ENCODE measurements around the gene HAUS7.

HAUS7 gene

GRCh38 chrX:153476666-153477363 lies 6.4 kb upstream of the HAUS7 start (continued):
- TF ChIP-seq ZBTB17 (tag by site-specific recombination; IDR thresholded peaks at IDR 0.05) = peak; percentile 49; the same call in 1 of the 2 replicates
- no peak for TF ChIP-seq ZNF701 (tag by site-specific recombination; IDR thresholded peaks at IDR 0.05)
- no peak for TF ChIP-seq KLF1 (tag by site-specific recombination; IDR thresholded peaks at IDR 0.05)
- TF ChIP-seq ZNF174 (tag by site-specific recombination; IDR thresholded peaks at IDR 0.05) = no peak
- TF ChIP-seq BCL11B (tag by site-specific recombination; IDR thresholded peaks at IDR 0.05; ENCODE audit: low read depth) = no peak
- TF ChIP-seq ZNF677 (tag by site-specific recombination; IDR thresholded peaks at IDR 0.05) = no peak
- TF ChIP-seq KLF10 (tag by site-specific recombination; IDR thresholded peaks at IDR 0.05) = no peak
- TF ChIP-seq ZNF280C (tag by site-specific recombination; IDR thresholded peaks at IDR 0.05) = no peak
- no peak for TF ChIP-seq ZFP69B (tag by site-specific recombination; IDR thresholded peaks at IDR 0.05)

GRCh38 chrX:153475751-153476281 lies 5.4 kb upstream of the HAUS7 start:
- ChIA-PET POLR2A (no interaction called here), CTCF (interaction anchor here (0.6 to 8.6 kb wide), 5 partner anchors 15 to 1255 kb away, joined by 3 to 89 read pairs (median 8); no protein-coding TSS in a partner anchor)
- TF ChIP-seq SCRT1 (tag by site-specific recombination; IDR thresholded peaks at IDR 0.05; ENCODE audit: borderline replicate concordance) (no peak), ZFHX2 (tag by site-specific recombination; conservative IDR thresholded peaks at IDR 0.05) (peak; percentile 23; the same call in 1 of the 2 replicates), ZNF114 (tag by site-specific recombination; IDR thresholded peaks at IDR 0.05) (no peak), ZNF214 (tag by site-specific recombination; IDR thresholded peaks at IDR 0.05; ENCODE audit: borderline replicate concordance) (no peak), KLF7 (tag by site-specific recombination; IDR thresholded peaks at IDR 0.05; ENCODE audit: borderline replicate concordance) (no peak), ZNF23 (tag by site-specific recombination; IDR thresholded peaks at IDR 0.05; ENCODE audit: borderline replicate concordance) (no peak), EGR2 (tag by site-specific recombination; IDR thresholded peaks at IDR 0.05; ENCODE audit: low read depth) (peak; percentile 69), ZNF692 (tag by site-specific recombination; IDR thresholded peaks at IDR 0.05) (no peak), ZNF621 (tag by site-specific recombination; IDR thresholded peaks at IDR 0.05) (no peak), ZNF10 (tag by site-specific recombination; IDR thresholded peaks at IDR 0.05) (no peak), MZF1 (tag by site-specific recombination; IDR thresholded peaks at IDR 0.05; ENCODE audit: borderline replicate concordance) (no peak), ZNF138 (tag by site-specific recombination; IDR thresholded peaks at IDR 0.05; ENCODE audit: borderline replicate concordance) (no peak), ZNF610 (tag by site-specific recombination; IDR thresholded peaks at IDR 0.05; ENCODE audit: borderline replicate concordance) (no peak), BCL11A (tag by site-specific recombination; IDR thresholded peaks at IDR 0.05; ENCODE audit: low read depth) (no peak), ZNF18 (tag by site-specific recombination; IDR thresholded peaks at IDR 0.05) (no peak)
- Histone ChIP-seq H3K36me3 (ENCODE audit: control insufficient read depth in 2 of 2, insufficient read depth in 1 of 2, low read length in 2 of 2) (no peaks in the 10 kb centered on the region), H3K4me1 (ENCODE audit: control insufficient read depth, insufficient read depth, low read length) (no peaks in the 10 kb centered on the region), H3K9me3 (ENCODE audit: control insufficient read depth, insufficient read depth, low read depth, low read length) (no peaks in the 10 kb centered on the region), H3K4me3 (ENCODE audit: low read depth, low read length) (no peak overlapping the region), H3K27ac (ENCODE audit: extremely low read depth, low read depth, low read length) (no peak overlapping the region)

Measured in HEK293 (cell line).